Suppressor macrophage treated with lipopolysaccharide for 1 hour (primary cell): ENCODE data around the gene PARVG.
A peak's percentile ranks its signal among the peaks of the same experiment; 100 is the strongest.

Experiments used
- DNase-seq, 3 donors: peaks; one replicate each; pipeline ENCODE4 v3.0.0-alpha.2; 2020 to 2022

Gene PARVG

GRCh38 chr22:44197271-44197670 lies 16.5 kb downstream of the PARVG start:
- no peak for DNase-seq

- DNase-seq: no peak
Measured at GRCh38 chr22:44199164-44199563, 18.4 kb downstream of the PARVG start.

DNA sequence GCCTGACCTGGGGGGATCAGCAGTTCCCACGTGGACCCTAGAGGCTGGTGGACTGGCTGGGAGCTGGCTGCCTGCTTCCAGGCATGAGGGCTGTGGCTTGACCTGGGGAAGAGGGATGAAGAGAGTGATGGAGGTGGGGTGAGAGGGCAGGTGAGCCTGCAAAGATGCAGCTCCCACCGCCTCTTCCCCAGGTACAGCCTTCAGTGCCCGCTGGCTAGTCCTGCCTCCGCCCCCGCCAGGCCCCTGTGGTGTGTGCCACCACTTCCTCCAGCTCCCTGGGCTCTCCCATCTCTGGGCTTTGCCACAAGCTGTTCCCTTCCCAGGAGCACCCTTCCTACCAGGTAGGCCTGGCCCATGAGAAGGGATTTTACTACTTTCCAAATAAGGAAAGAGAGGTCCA lies 19.1 kb downstream of the PARVG start:
- DNase-seq: no peak

GRCh38 chr22:44200451-44200850 lies 19.7 kb downstream of the PARVG start:
- no peak for DNase-seq

DNA sequence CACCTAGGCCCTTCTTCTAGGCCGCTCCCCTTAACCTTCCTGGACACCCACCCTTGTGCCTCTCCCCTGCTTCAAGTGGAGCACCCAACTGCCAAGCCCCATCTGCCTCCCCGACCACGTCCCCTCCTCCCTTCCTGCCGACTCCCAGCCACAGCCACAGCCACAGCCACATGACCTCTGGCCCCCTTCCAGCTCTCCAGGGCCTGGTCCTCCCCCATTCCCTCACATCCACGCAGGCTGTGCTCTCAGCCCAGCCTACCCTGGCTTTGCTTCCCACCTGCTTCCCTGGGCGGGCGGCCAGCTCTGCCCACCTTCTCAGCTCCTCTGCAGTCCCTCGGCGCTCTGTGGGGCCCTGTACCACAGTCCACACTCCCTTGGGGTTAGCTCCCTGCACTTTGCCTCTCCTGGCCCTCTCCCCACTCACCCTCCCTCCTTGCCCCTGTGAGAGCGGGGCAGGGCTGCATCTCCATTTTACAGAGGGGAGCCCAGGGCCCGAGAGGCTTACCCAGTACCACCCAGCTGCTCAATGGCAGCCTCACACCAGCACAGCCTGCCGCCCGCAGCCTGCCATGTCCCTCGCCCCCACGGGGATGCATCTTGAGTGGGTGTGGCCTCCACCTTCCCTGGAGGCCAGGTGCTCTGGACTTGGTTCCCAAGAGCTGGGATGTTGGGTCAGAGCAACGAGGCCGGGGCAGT lies 20.3 kb downstream of the PARVG start:
- DNase-seq: no peak

DNA sequence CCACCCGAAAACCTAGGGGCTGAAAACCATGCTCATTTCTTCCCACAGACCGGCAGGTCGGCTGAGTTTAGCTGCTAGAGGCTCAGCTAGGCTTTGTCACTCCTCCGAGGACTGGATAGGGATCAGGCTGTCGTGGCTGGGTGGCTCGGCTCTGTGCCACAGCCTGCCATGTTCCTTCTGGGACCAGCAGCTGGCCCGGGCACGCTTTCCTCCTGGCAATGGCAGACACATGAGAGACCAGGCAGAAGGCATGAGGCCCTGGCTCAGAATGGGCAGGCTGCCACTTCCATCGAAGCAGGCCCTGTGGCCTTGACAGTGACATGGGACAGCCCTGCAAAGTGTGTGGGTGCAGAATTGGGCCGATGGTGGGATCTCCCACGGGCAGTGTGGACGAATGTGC lies 20.9 kb downstream of the PARVG start:
- DNase-seq: no peak

DNA sequence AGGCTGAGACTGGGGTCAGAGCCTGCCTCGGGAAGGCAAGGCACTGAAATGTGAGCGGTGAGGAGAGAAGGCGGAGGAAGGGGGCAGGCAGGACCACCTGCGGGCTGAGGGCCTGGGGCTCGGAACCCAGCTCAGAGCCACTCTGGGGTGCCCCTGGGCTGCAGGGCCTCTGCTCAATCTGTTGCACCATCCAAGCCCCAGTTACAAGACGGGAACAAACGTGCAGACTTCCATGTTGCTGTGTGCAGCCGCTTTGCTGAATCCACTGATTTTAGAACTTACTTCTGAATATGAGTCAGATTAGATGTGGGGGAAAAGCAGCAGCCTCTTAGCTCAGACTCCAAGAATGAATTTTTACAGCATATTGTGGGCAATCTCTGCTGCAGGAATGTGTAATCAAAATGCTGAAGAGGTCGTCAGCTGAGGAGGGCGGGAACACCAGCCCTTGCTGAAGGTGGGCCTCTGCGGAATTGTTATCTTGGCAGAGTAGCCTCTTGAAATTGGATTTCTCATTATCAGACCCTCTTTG lies 21.6 kb downstream of the PARVG start:
- DNase-seq: peak in 1 of 3 donors; percentile 31

DNA sequence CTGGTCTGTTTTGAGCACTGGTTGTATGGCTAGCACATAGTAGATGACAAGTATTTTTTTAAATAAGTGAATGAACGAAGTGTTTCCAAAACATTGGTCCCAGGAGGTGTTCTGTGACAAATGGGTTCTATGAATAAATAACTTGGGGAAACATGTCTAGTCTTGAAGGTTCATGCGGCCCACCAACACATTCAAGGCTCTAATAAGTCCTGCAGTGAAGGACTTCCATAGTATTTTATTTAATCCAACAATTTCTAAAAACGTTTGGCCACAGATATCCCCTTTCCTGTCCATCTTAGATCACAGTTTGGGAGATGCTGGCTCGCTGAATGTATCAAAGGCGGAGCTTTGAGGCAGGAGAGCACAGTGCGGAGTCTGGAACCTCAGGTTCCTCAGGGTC lies 22.5 kb downstream of the PARVG start:
- no peak for DNase-seq

- DNase-seq: no peak
Measured at GRCh38 chr22:44204739-44205515, 24.2 kb downstream of the PARVG start.

- DNase-seq: no peak
Measured at GRCh38 chr22:44205516-44206329, 25.0 kb downstream of the PARVG start.

DNA sequence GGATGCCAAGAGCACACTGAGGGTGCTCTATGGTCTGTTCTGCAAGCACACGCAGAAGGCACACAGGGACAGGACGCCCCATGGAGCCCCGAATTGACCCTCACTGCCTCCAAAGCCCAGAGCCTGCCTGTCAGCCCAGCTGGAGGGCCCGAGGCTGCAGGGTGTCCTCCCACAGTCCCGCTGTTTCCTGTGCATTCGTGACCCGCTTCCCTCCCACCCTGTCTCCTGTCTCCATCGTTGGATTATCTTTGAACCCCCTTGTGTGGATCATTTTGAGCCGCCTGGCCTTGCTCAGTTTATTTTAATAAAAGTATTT lies 25.6 kb downstream of the PARVG start:
- DNase-seq: no peak

GRCh38 chr22:44206696-44207095 lies 26.0 kb downstream of the PARVG start:
- peak in 1 of 3 donors; percentile 4 for DNase-seq

GRCh38 chr22:44207173-44207980 lies 26.7 kb downstream of the PARVG start:
- peak in 1 of 3 donors; percentile 15 for DNase-seq

DNA sequence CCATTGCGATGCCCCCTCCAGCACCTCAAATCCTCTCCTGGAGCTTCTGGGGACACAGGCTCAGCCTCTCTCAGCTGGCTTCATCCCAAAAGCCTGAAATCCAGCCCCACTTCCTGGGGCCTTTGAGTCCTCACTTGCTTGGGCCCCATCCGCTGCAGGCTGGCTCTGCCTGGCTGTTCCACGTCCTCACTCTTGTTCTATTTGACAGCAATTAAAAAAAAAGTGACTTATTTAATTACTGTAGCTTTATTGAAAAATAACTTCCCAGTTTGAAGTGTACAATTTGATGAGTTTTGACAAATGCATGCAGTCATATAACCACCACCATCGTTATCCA lies 27.2 kb downstream of the PARVG start:
- DNase-seq: no peak

DNA sequence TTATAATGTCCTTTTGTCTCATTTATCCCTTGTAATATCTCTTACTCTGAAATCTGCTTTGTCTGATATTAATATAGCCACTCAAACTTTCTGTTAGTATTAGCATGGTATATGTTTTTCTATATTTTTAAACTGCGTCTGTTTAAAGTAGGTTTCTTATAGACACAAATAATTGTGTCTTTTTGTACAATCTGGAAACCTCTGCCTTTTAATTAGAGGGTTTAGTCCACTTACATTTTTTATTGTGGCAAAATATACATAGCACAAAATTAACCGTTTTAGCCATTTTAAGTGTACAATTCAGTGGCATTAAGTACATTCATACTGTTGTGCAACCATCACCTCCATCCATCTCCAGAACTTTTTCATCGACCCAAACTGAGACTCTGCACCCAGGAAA lies 28.6 kb downstream of the PARVG start:
- DNase-seq: peak in 1 of 3 donors; percentile 16

DNA sequence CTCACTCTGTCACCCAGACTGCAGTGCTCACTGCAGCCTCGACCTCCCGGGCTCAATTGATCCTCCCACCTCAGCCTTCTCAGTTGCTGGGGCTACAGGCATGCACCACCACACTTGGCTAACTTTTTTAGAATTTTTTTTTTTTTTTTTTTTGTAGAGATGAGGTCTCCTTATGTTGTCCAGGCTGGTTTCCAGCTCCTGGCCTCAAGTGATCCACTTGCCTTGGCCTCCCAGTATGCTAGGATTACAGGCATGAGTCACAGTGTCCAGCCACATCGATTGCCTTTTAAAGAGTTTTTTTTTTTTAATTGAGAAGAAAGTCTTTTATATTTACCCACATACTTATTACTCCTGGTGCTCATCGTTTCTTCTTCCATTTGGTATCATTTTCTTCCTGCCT lies 30.0 kb downstream of the PARVG start:
- peak in 1 of 3 donors; percentile 17 for DNase-seq

GRCh38 chr22:44211256-44211945 lies 30.7 kb downstream of the PARVG start:
- DNase-seq: peak; percentile 52 to 60 (median 56)

GRCh38 chr22:44211946-44212930 lies 31.5 kb downstream of the PARVG start:
- peak in 1 of 3 donors; percentile 10 for DNase-seq

- no peak for DNase-seq
Measured at GRCh38 chr22:44212936-44213335, 32.2 kb downstream of the PARVG start.

DNA sequence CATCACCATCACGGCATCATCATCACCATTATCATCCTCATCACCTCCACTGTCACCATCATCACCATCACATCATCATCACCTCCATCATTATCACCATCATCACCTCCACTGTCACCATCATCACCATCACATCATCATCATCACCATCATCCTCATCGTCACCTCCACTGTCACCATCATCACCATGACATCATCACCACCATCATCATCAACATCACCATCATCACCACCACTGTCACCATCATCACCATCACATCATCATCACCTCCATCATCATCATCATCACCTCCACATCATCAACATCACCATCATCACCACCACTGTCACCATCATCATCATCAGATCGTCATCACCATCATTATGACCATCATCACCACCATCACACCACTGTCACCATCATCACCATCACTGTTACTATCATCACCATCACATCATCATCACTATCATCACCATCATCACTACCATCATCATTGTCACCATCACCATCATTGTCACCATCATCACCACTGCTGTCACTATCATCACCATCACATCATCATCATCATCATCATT lies 32.8 kb downstream of the PARVG start:
- DNase-seq: no peak
